ENCODE data around the gene LCN6.
A peak's percentile ranks its signal among the peaks of the same experiment; 100 is the strongest.
"Not testable (repeated sequence)": the region's sequence is repeated elsewhere in the genome, so short reads cannot be mapped to it uniquely, and the experiment has no call there.

The LCN6 gene

GRCh38 chr9:136766410-136767120 is 18.2 kb upstream of the LCN6 start:
- TF ChIP-seq CTCF (IDR thresholded peaks at IDR 0.05; ENCODE audit: insufficient read depth, low read length, poor library complexity, severe bottlenecking), result peak; percentile 61
- DNase-seq (ENCODE audit: extremely low read depth, insufficient read length), result peak; percentile 64
- not testable (repeated sequence) for H3K36me3 ChIP-seq (ENCODE audit: control insufficient read depth, insufficient read depth, low read length); H3K27me3 ChIP-seq (replicated peaks; ENCODE audit: control insufficient read depth, insufficient read depth, low read length); H3K4me3 ChIP-seq (replicated peaks; ENCODE audit: low read depth, low read length)

DNA sequence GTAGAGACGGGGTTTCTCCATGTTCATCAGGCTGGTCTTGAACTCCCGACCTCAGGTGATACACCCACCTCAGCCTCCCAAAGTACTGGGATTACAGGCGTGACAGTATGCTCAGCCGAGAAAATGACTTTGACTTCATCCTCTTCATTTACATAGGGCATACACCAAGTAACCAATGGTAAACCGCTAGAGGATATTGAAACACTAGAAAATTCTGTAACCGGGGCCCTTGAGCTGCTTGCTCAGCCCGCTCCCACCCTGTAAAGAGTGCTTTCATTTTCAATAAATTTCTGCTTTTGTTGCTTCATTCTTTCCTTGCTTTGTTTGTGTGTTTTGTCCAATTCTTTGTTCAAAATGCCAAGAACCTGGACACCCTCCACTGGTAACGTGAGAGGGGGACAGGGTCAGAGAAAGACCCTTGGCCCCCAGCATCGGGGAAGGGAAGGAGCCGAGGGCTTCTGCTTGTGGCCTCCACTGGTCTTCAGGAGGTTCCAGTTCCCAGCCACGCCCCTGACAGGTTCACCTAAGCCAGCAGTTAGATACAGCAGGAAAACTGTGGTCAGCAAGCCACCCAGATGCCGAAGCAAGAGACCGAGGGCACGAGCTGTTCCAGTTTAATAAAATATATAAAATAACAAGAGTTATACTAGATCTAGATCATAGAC is 17.6 kb upstream of the LCN6 start:
- peak overlapping the region; percentile 43 for H3K4me3 ChIP-seq (replicated peaks; ENCODE audit: low read depth, low read length)
- not testable (repeated sequence) for DNase-seq (ENCODE audit: extremely low read depth, insufficient read length); H3K36me3 ChIP-seq (ENCODE audit: control insufficient read depth, insufficient read depth, low read length); H3K27me3 ChIP-seq (replicated peaks; ENCODE audit: control insufficient read depth, insufficient read depth, low read length)

DNA sequence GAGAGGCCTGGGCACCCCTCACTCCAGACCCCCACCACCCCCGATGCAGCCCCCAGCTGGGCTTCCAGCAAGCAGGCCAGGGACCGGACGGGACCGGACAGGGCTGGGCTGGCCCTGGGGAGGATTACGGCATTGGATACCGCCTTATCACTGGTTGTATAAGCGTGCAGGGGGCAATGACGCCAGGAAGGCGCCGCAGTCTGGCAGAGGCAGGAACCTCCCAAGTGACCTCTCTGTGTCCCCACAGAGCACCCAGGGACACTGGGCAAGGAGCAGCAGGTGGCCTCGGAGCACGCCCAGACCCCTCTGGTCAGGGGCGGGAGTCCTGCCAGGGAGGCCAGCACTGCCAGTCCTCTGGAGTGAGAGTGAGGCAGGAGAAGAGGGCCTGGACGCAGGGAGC is 16.7 kb upstream of the LCN6 start:
- Histone ChIP-seq H3K27me3 (replicated peaks; ENCODE audit: control insufficient read depth, insufficient read depth, low read length) (no peaks in the 10 kb centered on the region; the same call in 1 of the 2 replicates), H3K36me3 (ENCODE audit: control insufficient read depth, insufficient read depth, low read length) (no peaks in the 10 kb centered on the region), H3K4me3 (replicated peaks; ENCODE audit: low read depth, low read length) (no peak overlapping the region)
- DNase-seq (ENCODE audit: extremely low read depth, insufficient read length), result no peak
- TF ChIP-seq CTCF (IDR thresholded peaks at IDR 0.05; ENCODE audit: insufficient read depth, low read length, poor library complexity, severe bottlenecking), result no peak

DNA sequence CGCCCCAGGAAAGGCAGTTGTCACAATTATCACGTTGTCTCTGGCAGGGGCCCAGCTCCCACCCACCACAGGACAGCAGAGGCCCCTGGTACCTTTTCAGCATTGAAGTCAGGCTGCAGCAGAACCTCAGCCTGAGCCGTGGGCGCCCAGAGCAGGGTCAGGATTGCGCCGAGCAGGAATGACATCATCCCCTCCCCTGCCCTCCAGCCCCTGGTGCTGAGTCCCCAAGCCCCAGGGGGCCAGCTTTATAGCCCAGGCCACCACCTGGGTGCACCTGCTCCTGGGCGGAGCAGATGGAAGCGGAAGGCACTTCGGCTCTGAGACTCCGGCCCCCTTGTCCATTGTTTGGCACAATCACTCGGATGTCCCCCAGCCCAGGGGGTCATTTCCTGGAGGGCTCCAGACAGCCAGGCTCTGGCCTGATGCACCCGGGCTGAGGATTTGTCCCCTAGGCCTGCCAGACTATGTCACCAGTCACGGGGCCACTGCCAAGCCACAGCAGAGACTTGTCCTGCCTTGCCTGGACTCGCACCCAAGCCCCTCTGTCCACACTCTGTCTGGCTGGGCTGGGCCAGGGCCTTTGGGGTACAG is 16.1 kb upstream of the LCN6 start, which contains the start of gene LCN15:
Gene LCN15, minus strand, starts transcription at position 218 of the 591 bp plus-strand sequence. Its CDS starts 30 bp downstream, at position 188.
- Histone ChIP-seq H3K4me3 (replicated peaks; ENCODE audit: low read depth, low read length) (no peak within 1 kb of the TSS), H3K36me3 (ENCODE audit: control insufficient read depth, insufficient read depth, low read length) (no peaks in the 10 kb centered on the region), H3K27me3 (replicated peaks; ENCODE audit: control insufficient read depth, insufficient read depth, low read length) (no peaks in the 10 kb centered on the region; the same call in 1 of the 2 replicates)
- no peak for TF ChIP-seq CTCF (IDR thresholded peaks at IDR 0.05; ENCODE audit: insufficient read depth, low read length, poor library complexity, severe bottlenecking)
- DNase-seq (ENCODE audit: extremely low read depth, insufficient read length), result no peak

DNA sequence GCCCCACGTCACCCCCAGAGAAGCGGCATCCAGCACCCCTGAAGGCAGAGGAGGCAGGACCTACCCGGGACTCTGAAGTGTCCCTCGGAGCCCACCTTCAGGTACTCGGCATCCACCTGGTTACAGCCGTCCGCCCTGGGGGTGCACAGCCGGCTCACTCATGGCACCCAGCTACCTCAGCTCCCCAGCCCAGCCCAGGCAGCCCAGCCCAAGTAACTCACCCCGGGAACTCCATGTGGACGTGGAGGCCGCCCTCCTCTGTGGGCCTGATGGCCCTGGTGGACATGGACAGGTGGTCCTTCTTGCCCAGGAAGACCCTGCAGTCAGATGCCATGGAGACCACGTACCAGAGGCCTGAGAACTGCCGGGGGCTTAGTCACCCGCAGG is 15.3 kb upstream of the LCN6 start:
- no peak for TF ChIP-seq CTCF (IDR thresholded peaks at IDR 0.05; ENCODE audit: insufficient read depth, low read length, poor library complexity, severe bottlenecking)
- Histone ChIP-seq H3K27me3 (replicated peaks; ENCODE audit: control insufficient read depth, insufficient read depth, low read length) (no peaks in the 10 kb centered on the region; the same call in 1 of the 2 replicates), H3K36me3 (ENCODE audit: control insufficient read depth, insufficient read depth, low read length) (no peaks in the 10 kb centered on the region), H3K4me3 (replicated peaks; ENCODE audit: low read depth, low read length) (no peak overlapping the region)
- no peak for DNase-seq (ENCODE audit: extremely low read depth, insufficient read length)

All from GM06990 (cell line).